GM18508 (cell line): ENCODE results near the gene COL9A3.

Source experiments
- ATAC-seq: cut with Tn5 transposase; IDR thresholded peaks from one replicate; pipeline ENCODE4 v1.9.1; 2021; ENCODE audit warnings: moderate number of reproducible peaks; ENCODE audit not compliant: insufficient read depth, unreplicated experiment

Gene COL9A3

GRCh38 chr20:62795023-62795761 is 21.7 kb upstream of the COL9A3 start:
- no peak for ATAC-seq

- ATAC-seq: no peak
Observed at GRCh38 chr20:62796699-62797491, 20.0 kb upstream of the COL9A3 start.

GRCh38 chr20:62797671-62798532 is 18.9 kb upstream of the COL9A3 start:
- ATAC-seq: no peak

- ATAC-seq: no peak
Observed at GRCh38 chr20:62799036-62799435, 17.8 kb upstream of the COL9A3 start.

GRCh38 chr20:62799459-62799858 is 17.4 kb upstream of the COL9A3 start:
- no peak for ATAC-seq

- no peak for ATAC-seq
Observed at GRCh38 chr20:62799873-62800272, 17.0 kb upstream of the COL9A3 start.

- no peak for ATAC-seq
Observed at GRCh38 chr20:62800314-62801259, 16.3 kb upstream of the COL9A3 start.

GRCh38 chr20:62801284-62802010 is 15.4 kb upstream of the COL9A3 start:
- no peak for ATAC-seq

- ATAC-seq: no peak
Observed at GRCh38 chr20:62802026-62802712, 14.7 kb upstream of the COL9A3 start.

GRCh38 chr20:62804021-62804626 is 12.7 kb upstream of the COL9A3 start:
- ATAC-seq: no peak

- ATAC-seq: no peak
Observed at GRCh38 chr20:62804627-62805154, 12.2 kb upstream of the COL9A3 start, which contains the start of gene OGFR. OGFR (plus strand) TSS chr20:62804835; CDS start chr20:62804860, 25 bp downstream.

GRCh38 chr20:62805155-62805710 is 11.6 kb upstream of the COL9A3 start:
- no peak for ATAC-seq

GRCh38 chr20:62805711-62806382 is 11.0 kb upstream of the COL9A3 start:
- ATAC-seq: no peak

GRCh38 chr20:62806383-62807050 is 10.3 kb upstream of the COL9A3 start:
- ATAC-seq: no peak

GRCh38 chr20:62807444-62808210 is 9.2 kb upstream of the COL9A3 start:
- ATAC-seq: no peak
